ENCODE data around the gene IBA57. TPM values are rescaled to one million over a fixed set of nuclear protein-coding genes. Genes with fewer than 3 reads are reported as not detected.

IBA57 gene
- total RNA-seq, 2 experiments from 2014 or later = 9.7 to 10.8 TPM

DNA sequence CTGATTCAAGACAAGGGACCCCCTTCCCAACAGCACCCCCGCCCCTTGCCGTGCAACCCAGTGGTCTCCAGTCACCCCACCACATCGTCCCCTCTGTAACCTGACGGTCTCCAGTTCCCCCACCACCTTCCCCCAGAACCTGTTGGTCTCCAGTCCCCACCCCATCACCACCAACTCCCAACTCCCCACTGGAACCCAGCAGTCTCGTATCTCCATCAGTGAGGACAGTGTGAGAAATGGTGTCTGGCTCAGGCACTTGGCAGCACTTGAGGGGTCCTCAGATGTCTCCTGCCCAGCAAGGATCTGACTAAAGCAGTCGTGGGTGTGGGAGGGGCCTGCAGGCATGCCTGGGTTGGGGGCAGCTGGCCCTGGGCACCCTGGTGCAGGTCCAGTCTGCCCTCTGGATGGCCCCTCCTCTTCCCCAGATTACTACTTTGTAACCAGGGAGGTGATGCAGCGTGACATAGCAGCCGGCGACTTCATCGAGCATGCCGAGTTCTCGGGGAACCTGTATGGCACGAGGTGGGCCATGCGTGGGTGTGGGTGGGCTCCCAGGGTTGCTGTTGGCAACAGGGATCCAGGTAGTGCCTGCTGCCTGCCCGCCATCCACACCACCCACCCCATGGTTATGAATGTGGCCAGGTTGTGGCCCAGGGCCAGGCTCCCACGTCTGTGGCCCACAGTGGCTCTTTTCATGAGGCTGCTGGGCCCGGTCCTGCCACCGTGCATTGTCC is 19.0 kb upstream of the IBA57 start:
- H3K27me3 Mint-ChIP-seq = no peaks in the 10 kb centered on the region
- H3K36me3 Mint-ChIP-seq (ENCODE audit: low read depth) = peaks cover 24% of the 10 kb centered on the region
- H3K4me3 Mint-ChIP-seq = no peak overlapping the region
- peaks cover 30% of the 10 kb centered on the region for H3K4me1 Mint-ChIP-seq (ENCODE audit: low read depth)
- H3K9me3 Mint-ChIP-seq = no peaks in the 10 kb centered on the region
- ATAC-seq (no peak), DNase-seq (no peak)
- intact Hi-C loops (cut with micrococcal nuclease) = no loop called here
- no peak overlapping the region for H3K27ac Mint-ChIP-seq
- ChIA-PET CTCF (no interaction called here), POLR2A (no interaction called here)
- TF ChIP-seq, protein P1, sequence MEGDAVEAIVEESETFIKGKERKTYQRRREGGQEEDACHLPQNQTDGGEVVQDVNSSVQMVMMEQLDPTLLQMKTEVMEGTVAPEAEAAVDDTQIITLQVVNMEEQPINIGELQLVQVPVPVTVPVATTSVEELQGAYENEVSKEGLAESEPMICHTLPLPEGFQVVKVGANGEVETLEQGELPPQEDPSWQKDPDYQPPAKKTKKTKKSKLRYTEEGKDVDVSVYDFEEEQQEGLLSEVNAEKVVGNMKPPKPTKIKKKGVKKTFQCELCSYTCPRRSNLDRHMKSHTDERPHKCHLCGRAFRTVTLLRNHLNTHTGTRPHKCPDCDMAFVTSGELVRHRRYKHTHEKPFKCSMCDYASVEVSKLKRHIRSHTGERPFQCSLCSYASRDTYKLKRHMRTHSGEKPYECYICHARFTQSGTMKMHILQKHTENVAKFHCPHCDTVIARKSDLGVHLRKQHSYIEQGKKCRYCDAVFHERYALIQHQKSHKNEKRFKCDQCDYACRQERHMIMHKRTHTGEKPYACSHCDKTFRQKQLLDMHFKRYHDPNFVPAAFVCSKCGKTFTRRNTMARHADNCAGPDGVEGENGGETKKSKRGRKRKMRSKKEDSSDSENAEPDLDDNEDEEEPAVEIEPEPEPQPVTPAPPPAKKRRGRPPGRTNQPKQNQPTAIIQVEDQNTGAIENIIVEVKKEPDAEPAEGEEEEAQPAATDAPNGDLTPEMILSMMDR (IDR thresholded peaks at IDR 0.05) = no peak

DNA sequence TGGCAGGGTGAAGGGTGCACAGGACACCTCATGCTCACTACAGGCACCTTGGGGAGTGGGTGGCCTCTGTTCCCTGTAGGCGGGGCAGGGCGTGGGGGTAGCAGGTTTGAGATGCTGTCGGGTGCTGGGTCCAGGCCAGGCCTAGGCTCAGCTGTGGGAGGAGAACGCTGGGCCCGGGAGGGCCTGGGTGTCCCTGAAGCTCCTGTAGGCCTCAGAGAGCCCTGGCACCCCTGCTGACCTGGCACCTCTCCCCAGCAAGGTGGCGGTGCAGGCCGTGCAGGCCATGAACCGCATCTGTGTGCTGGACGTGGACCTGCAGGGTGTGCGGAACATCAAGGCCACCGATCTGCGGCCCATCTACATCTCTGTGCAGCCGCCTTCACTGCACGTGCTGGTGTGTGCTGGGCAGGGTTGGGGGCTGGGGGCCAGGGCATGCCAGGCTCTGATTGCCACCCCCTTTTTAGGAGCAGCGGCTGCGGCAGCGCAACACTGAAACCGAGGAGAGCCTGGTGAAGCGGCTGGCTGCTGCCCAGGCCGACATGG is 18.4 kb upstream of the IBA57 start:
- ATAC-seq (no peak), DNase-seq (no peak)
- H3K9me3 Mint-ChIP-seq = no peaks in the 10 kb centered on the region
- H3K36me3 Mint-ChIP-seq (ENCODE audit: low read depth) = peaks cover 18% of the 10 kb centered on the region
- intact Hi-C loops (cut with micrococcal nuclease) = no loop called here
- POLR2A ChIA-PET = no interaction called here
- H3K27ac Mint-ChIP-seq = no peak overlapping the region
- TF ChIP-seq, protein P1 (IDR thresholded peaks at IDR 0.05) = no peak
- no peak overlapping the region for H3K4me3 Mint-ChIP-seq
- no peaks in the 10 kb centered on the region for H3K27me3 Mint-ChIP-seq
- peaks cover 26% of the 10 kb centered on the region for H3K4me1 Mint-ChIP-seq (ENCODE audit: low read depth)
- CTCF ChIA-PET = no interaction called here

DNA sequence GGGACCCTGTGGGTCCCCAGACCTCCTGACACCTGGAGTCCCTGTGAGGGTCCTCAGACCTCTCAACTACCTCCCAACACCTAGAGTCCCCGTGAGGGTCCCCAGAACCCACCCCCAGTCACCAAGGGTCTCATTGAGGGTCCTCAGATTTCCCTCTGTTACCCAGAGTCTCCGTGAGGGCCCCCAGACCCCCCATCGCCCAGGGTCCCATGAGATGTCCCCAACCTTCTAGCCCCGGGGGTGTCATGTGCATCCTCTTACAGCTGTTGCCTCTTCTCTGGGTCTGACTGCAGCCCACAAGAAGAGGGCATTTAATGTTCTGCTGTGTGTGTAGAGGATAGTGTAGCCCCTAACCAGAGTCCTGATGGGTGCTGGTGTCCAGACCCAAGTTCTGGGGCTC is 17.8 kb upstream of the IBA57 start:
- Mint-ChIP-seq H3K36me3 (ENCODE audit: low read depth) (peaks cover 12% of the 10 kb centered on the region), H3K9me3 (no peaks in the 10 kb centered on the region), H3K27me3 (no peaks in the 10 kb centered on the region), H3K27ac (no peak overlapping the region), H3K4me1 (ENCODE audit: low read depth) (peaks cover 21% of the 10 kb centered on the region), H3K4me3 (no peak overlapping the region)
- ChIA-PET CTCF (no interaction called here), POLR2A (no interaction called here)
- TF ChIP-seq, protein P1 (IDR thresholded peaks at IDR 0.05) = no peak
- DNase-seq = no peak
- intact Hi-C loops (cut with micrococcal nuclease) = no loop called here
- no peak for ATAC-seq

DNA sequence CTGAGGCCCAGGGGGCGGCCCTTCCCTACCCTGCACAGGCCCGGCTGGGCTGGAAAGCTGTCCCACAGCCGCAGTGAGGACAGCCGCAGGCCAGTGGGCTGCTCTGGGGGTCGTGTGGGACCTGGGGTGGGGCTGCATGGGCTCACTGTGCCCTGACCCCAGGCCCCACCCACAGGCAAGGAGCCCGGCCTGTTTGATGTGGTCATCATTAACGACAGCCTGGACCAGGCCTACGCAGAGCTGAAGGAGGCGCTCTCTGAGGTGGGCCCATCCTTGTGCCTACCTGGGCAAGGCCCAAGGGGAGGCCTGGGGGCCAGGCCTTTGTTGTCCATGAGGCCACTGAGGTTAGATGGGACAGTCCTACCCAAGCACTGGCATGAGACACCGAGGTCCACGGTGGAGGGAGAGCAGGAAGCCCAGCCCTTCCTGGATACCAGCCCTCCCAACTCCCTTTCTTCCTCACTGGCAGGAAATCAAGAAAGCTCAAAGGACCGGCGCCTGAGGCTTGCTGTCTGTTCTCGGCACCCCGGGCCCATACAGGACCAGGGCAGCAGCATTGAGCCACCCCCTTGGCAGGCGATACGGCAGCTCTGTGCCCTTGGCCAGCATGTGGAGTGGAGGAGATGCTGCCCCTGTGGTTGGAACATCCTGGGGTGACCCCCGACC is 17.3 kb upstream of the IBA57 start:
- DNase-seq (no peak), ATAC-seq (no peak)
- H3K27ac Mint-ChIP-seq = no peak overlapping the region
- TF ChIP-seq, protein P1 (IDR thresholded peaks at IDR 0.05) = no peak
- CTCF ChIA-PET = no interaction called here
- H3K4me3 Mint-ChIP-seq = no peak overlapping the region
- intact Hi-C loops (cut with micrococcal nuclease) = no loop called here
- peaks cover 15% of the 10 kb centered on the region for H3K4me1 Mint-ChIP-seq (ENCODE audit: low read depth)
- peaks cover 6% of the 10 kb centered on the region for H3K36me3 Mint-ChIP-seq (ENCODE audit: low read depth)
- POLR2A ChIA-PET = no interaction called here
- H3K27me3 Mint-ChIP-seq = no peaks in the 10 kb centered on the region
- H3K9me3 Mint-ChIP-seq = no peaks in the 10 kb centered on the region

DNA sequence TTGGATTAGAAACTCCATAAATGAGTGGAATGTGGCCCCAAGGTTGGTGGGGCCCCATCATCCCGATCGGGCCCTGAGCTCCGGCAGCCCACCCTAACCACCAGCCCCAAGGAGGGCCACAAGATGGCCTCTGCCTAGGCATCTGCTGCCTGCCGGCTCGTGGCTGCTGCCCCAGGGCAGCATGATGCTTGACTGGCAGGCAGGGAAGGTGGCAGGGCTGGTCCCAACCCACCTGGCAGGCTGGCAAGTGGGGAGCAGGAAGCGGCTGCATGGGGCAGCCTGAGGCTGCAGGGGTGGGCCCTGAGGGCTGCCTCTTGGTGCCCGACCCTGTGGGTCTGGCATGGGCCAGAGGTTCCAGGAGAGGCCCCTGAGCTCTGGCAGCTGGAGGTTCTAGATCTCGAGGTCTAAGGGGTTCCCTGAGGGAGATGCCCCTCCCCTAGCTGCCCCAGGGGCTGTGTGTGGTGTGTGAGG is 16.6 kb upstream of the IBA57 start:
- ChIA-PET CTCF (no interaction called here), POLR2A (no interaction called here)
- DNase-seq (no peak), ATAC-seq (no peak)
- TF ChIP-seq, protein P1 (IDR thresholded peaks at IDR 0.05) = no peak
- H3K27ac Mint-ChIP-seq = no peak overlapping the region
- no peak overlapping the region for H3K4me3 Mint-ChIP-seq
- intact Hi-C loops (cut with micrococcal nuclease) = no loop called here
- H3K9me3 Mint-ChIP-seq = no peaks in the 10 kb centered on the region
- H3K27me3 Mint-ChIP-seq = no peaks in the 10 kb centered on the region
- H3K36me3 Mint-ChIP-seq (ENCODE audit: low read depth) = peaks cover under 1% of the 10 kb centered on the region
- H3K4me1 Mint-ChIP-seq (ENCODE audit: low read depth) = peaks cover 11% of the 10 kb centered on the region

Data from activated CD8-positive, alpha-beta T cell treated with anti-CD3 and anti-CD28 coated beads for 36 hours (primary cell).